HG02884 (cell line): ENCODE data around the gene QSOX1.

ENCODE experiments used
- ATAC-seq: cut with Tn5 transposase; IDR thresholded peaks from one replicate; pipeline ENCODE4 v1.9.1; 2021; ENCODE audit warnings: mild to moderate bottlenecking, moderate library complexity; ENCODE audit not compliant: unreplicated experiment

Gene QSOX1

DNA sequence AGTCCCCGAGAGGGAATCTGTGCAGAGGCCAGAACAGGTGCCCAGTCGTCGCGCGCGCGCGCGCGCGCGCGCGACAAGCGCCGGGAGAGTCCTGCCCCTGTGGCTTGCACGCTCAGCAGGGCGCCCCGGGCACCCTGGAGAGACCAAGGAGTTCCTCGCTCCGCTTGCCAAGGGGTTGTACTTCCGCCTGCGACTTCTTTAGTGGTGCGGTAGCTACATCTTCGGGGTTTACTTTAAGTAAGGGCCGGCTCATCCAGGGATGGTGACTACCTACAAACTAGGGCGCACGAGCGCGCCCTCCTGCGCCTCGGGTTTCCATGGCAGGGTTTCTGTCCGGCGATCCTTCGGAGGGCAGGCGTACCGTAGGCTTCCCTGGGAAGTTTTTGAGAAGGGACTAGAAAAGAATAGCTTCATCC lies 76.8 kb downstream of the QSOX1 start:
- ATAC-seq, result no peak

DNA sequence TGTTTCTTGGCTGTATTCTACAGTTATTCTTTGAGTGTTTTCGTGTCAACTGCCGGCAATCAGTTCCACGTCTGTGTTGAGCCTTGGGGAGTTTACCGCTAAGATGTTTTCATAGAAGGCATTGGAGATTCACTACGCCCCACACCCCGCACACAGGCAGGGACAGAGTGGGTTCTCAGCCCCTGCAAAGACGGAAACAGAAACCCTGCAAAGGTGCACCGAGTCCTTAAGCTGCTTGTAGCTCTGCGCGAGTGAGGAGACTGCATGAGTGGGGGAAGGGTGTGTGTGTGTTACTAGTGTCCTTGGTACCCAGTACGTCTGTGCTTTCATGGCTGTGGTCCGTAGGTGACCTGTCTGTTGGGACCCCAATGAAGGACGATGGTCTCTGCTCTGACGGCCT lies 77.3 kb downstream of the QSOX1 start:
- ATAC-seq, result no peak

GRCh38 chr1:180232521-180233043 lies 77.9 kb downstream of the QSOX1 start:
- no peak for ATAC-seq

DNA sequence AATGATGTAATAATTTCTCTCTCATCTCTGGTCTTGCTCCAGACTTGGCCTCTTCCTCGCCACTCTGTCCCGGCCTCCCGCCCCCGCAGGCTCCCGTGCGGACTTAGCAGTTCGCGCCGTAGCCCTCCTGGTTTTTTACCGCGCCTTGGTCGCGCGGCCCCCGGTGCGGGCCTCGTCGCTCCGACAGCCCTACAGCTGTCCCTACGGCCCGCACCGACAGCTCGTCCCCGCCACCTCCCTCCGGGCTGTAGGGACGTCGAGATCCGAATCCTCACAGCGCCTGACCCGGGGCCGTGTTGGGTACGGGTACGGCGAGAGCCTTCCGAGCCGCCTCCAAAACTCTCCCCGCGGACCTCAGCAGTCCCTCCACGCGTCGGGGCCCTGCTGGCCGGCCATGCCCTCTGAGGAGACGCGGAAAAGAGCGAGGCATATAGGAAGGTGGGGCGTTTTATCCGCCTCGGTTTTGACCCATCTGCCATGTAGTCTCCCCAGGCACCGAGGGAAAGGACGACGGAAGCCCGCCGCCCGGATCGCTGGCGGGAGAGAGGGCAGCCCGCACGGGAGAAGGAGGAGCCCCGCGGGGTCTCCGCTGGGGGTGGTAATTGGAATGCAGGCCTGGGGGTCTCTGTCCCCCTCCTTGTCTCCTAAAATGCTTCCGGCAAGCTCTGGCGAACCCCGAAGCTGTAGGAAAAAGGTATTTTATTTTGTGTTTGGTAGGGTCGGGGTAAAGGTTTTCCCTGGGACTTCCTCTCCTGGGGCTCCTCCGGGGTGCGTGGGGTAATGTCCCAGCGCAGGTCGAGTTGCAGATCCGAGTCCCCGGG lies 78.7 kb downstream of the QSOX1 start:
- ATAC-seq, result no peak

GRCh38 chr1:180234369-180235076 lies 79.9 kb downstream of the QSOX1 start:
- ATAC-seq, result no peak

- ATAC-seq, result no peak
Measured at GRCh38 chr1:180235077-180235501, 80.4 kb downstream of the QSOX1 start.

- no peak for ATAC-seq
Measured at GRCh38 chr1:180235502-180236239, 81.0 kb downstream of the QSOX1 start.

DNA sequence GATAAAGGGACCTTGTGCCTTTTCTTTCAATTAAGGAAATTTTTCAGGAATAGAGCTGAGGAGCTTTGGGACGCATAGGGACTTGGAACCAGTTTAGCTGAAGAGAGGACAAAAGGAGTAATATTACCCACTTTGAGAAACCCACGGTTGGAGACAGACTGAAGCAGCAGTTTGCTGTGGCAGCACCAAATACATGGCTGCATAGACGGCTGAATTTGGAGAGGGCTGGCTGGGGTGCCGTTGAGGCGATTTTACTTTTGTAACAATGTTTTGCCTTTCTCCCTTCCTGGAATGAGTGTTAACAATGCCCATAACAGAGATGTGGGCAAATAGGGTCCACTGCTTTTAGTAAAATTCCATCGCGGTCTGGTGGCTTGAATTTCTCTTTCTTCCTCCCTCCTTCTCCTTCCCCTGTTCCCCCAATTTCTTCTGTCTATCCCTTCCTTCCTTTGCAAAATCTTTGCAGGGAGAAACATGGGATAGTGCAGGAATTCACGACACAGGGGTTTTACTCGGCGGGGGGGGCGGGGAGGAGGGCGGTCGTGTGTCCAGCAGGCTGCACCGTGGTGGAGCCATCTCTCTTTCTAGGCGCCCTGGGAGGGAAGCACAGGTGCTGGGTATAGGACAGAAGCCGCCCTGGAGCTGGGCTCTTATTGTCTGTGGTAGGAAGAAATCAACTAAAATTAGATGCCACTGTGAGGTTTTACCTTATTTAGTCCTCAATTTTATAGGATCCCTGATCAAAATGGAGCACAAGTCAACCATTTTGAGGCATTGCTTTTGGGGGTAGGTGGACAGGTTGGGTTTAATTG lies 82.2 kb downstream of the QSOX1 start:
- ATAC-seq, result no peak

DNA sequence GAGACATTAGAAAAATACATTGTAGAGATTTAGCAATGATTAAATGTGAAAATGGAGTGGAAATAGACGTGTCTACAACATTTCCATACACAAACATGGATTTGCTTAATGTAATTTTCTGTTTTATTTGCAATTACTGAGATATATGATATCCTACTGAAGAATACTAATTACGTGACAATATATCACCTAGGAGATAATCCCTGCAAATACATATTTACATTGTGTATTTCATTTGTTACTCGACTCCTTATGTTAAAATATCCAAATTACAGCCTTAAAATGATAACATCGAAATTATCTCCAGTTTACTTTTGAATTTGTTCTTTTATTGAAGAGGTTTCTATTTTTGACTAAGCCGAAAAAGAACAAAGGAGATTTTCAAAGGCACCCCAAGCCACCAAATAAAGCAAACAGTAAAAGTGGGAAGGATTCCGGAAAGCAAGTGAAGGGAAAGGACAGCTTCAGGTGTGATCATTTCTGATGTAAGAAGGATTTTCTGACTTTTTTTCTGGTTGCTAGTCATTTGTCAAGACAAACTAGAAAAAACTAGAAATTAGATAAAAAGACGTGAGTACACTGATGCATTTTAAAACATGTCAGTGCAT lies 83.3 kb downstream of the QSOX1 start:
- no peak for ATAC-seq

GRCh38 chr1:180238675-180239074 lies 84.0 kb downstream of the QSOX1 start:
- ATAC-seq, result no peak

DNA sequence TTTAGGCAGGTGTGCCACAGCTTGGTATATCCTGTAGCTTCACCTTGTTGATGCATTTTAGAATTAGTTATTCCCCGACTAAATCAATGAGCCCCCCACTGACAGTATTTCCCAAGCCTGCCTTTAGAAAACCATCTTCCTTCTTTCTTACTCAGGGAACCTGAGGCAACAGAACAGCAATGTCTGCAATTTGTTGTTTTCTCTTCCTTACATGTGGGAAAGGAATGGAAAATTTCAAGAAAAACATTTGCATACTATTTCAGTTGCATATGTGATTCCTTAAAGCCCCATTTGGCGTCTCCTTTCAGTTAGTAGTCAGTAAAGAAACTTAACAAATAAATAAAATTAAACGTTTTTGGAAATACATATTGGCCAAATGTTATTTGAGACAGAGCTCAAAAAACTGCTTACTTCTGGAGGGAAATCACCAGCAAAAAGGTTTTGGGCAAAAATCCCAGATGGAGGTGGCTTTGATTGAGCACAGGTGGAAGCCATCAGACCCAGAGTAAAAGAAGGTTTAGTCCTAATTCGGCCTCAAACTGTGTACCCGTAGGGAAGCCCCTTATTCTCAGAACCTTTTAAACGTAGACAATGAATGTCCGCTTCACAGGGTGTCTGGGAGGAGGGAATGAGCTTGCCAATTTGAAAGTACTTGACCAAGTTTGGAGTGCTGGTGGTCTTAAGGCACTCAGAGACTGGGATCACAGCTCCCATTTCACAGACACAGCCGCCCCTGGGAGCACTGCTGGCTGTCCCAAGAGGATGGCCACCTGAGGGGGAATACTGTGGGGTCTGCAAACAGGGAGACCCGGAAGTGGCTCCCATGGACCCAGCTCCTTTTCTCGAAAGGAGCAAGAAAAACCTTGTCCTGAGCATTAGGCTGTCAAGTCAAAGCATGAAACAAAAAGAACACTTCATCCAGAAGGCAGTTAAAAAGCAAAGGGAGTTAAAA lies 84.8 kb downstream of the QSOX1 start:
- ATAC-seq, result no peak

DNA sequence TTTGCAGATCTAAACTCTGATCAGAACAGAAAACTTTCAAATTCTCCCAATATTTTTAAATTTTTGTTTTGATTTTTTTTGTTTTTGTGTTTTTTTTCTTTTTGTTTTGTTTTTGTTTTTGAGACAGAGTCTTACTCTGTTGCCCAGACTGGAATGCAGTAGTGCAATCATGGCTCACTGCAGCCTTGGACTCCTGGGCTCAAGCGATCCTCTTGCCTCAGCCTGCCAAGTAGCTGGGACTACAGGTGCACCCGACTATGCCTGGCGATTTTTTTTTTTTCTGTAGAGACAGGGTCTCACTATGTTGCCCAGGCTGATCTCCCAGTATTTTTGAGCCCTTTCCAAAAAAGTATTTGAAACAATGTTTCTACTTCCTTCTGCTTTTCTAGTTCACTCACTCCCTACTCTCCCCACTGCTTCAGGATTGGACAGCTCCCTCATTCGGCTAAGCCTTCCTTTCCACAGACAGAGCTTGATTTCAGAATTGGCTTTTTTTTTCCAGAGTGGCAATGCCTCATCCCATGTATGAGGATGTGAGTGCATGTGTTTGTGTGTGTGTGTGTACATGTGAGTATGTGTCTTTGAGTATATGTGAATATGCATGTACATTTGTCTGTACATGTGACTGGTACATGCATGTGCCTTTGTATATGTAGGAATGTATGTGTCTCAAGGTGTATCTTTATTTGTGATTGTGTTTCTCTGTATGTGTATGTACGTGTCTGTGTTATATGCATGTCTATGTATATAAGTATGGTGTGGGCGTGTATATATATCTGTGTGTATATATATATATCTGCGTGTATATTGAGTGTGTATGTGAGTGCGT lies 87.3 kb downstream of the QSOX1 start:
- no peak for ATAC-seq

DNA sequence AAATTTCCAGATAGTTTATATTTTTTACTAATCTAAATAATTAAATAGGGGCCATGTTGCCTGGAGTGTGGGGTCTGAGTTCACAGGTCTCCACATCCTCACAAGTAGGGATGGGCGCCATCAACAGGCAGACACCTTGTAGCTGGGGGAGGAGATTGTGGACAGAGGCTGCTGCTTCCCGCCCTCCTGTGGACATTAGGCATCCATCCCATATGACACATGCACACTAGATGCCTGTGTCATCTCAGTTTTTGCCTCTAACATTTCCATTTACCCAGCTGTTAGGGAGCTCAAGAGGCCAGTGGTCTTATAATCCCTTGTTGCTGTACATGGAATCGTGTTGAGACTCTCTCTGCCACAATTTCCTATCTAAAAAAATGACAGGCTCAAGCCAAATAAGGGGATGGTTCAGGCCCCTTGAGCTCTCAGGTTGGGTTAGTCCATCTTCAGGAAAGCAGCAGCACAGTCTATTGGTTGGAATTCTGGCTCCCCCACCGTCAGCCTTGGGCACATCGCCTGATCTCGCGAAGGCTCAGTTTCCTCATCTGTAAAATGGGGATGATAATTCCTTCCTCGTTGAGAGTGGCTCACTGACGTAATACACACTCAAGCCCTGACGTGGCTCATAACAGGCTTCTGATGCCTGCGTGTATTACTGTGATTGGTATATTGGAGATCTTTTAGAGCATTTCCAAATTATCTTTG lies 89.0 kb downstream of the QSOX1 start:
- ATAC-seq, result no peak

GRCh38 chr1:180244840-180245239 lies 90.2 kb downstream of the QSOX1 start:
- ATAC-seq, result no peak

DNA sequence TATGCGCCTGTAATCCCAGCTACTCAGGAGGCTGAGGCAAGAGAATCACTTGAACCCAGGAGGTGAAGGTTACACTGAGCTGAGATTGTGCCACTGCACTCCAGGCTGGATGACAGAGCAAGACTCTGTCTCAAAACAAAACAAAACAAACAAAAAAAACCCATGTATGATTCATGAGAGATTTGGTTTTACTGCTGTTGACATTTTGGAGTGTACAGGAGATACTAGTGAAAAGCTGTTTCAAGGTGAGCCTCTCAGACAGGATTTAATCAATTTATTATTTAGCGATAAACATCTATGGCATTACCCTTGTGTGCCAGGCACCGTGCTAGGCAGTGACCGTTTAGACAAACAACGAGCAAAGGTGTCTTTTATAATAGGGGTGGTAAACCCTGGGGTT lies 91.9 kb downstream of the QSOX1 start:
- no peak for ATAC-seq

- ATAC-seq, result no peak
Measured at GRCh38 chr1:180247061-180247460, 92.4 kb downstream of the QSOX1 start.

DNA sequence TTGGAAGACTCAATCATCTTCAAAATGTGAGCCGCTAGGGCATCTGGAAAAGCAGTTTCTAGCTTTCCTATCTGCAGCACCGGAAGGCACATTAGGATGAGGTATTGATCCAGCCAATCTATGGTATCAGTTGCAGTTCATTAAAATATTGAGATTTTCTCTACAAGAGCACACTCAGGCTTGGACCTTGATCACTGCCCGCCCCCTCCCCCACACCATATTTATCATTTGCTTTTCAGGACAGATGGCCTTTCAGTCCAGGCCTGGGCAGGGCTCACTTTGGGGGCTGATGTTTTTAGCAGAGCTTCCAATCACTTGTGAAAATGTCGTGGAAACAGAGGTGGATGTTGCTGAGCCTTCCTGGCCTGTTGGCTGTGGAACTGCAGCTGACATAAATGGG lies 92.9 kb downstream of the QSOX1 start:
- no peak for ATAC-seq

DNA sequence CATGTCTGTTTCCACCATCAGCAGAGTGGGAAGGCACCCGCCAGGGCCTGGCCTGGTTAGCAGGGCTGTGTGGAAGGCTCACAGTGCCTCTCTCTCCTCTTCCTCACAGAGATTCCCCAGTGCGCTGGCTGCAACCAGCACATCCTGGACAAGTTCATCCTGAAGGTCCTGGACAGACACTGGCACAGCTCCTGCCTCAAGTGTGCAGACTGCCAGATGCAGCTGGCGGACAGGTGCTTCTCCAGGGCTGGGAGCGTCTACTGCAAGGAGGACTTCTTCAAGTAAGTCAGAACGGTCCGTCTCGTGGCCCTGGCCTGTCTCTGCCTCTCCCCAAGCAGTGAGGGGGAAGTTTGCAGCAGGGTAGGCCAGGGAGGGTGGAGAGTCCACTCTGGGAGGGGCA lies 93.5 kb downstream of the QSOX1 start:
- no peak for ATAC-seq
